ENCODE measurements around the gene SEH1L. TPM values are rescaled to one million over a fixed set of nuclear protein-coding genes. Genes with fewer than 3 reads are reported as not detected.

SEH1L gene
- total RNA-seq, 1 experiment from 2014 or later, result 64.2 TPM

Other genes starting within 250 kb of the SEH1L start
- gene CEP76, start 245.3 kb upstream of the SEH1L start, total RNA-seq (2014; rRNA removed; shearing (Covaris generic); ENCODE audit: low replicate concordance), result 3.6 and 6.6 TPM in 2 replicates
- 84.1 and 120 TPM in 2 replicates for gene PSMG2, start 245.0 kb upstream of the SEH1L start, total RNA-seq (2014; rRNA removed; shearing (Covaris generic); ENCODE audit: low replicate concordance)
- gene PTPN2, start 63.8 kb upstream of the SEH1L start, total RNA-seq (2014; rRNA removed; shearing (Covaris generic); ENCODE audit: low replicate concordance), result 23.3 and 25.1 TPM in 2 replicates
- gene CEP192, start 43.4 kb downstream of the SEH1L start, total RNA-seq (2014; rRNA removed; shearing (Covaris generic); ENCODE audit: low replicate concordance), result 11.7 and 16.9 TPM in 2 replicates